HepG2 (cell line): ENCODE data around the gene CDC42EP1. TPM values are rescaled to one million over a fixed set of nuclear protein-coding genes. Genes with fewer than 3 reads are reported as not detected.

Source experiments
- ATAC-seq: fragments of 200-7000 bp; cut with Tn5 transposase; 3 replicates; pipeline ENCODE4 v1.9.1; 2020; ENCODE audit warnings: mild to moderate bottlenecking, moderate library complexity
- BruUV-seq: library from RNA; stranded (reverse); fragments of 400-500 nt; replicated peaks from 2 replicates; lab custom pipeline; 2021; lab: Mats Ljungman, UMichigan
- CTCF ChIA-PET: fragments of 300-600 bp; formaldehyde crosslinking; extraction: SDS; loops from one replicate; lab custom pipeline; 2021; ENCODE audit warnings: low total read pairs, inconsistent platforms, low intra/inter-chr PET ratio; lab: Yijun Ruan, JAX
- POLR2A ChIA-PET: fragments of 350-600 bp; sonication (Branson Sonifier 250); formaldehyde crosslinking; loops from one replicate; lab custom pipeline; 2020; ENCODE audit warnings: antibody characterized with exemption, inconsistent platforms; lab: Yijun Ruan, JAX
- DNase-seq: peaks from one replicate; pipeline ENCODE4 v3.0.0-alpha.2; 2015; ENCODE audit warnings: low spot score
- FAIRE-seq: peaks from 3 replicates; lab custom pipeline; 2011; peaks lifted over from hg19 to GRCh38; lab: Jason Lieb, UNC
- H2AFZ ChIP-seq: one replicate; pipeline ENCODE4 v1.6.1; 2011; ENCODE audit warnings: low read length, inconsistent platforms
- H3K27ac ChIP-seq: fragments of 300-600 bp; 3 replicates; pipeline ENCODE4 v1.8.0; 2011; ENCODE audit warnings: mixed run types, mild to moderate bottlenecking, mixed read lengths, low read length, inconsistent platforms; ENCODE audit not compliant: insufficient read depth; ENCODE audit errors: extremely low read length
- H3K27me3 ChIP-seq, 2 experiments: fragments of 200-600 bp in 1 of 2; 2 replicates in 1 of 2; 3 replicates in 1 of 2; pipeline versions ENCODE4 v1.6.0 to v1.8.0; 2011; ENCODE audit warnings: low read length in 2 of 2, mild to moderate bottlenecking in 2 of 2, moderate library complexity in 2 of 2, inconsistent platforms in 1 of 2; ENCODE audit not compliant: insufficient read depth in 2 of 2, control insufficient read depth in 1 of 2
- H3K36me3 ChIP-seq, 2 experiments: fragments of 200-600 bp in 1 of 2; replicated peaks in 1 of 2; 2 replicates in 1 of 2; 3 replicates in 1 of 2; pipeline versions ENCODE4 v1.5.1 to v1.8.0; 2011; ENCODE audit warnings: low read length in 2 of 2, inconsistent platforms in 1 of 2; ENCODE audit not compliant: insufficient read depth in 2 of 2, control insufficient read depth in 1 of 2
- H3K4me1 ChIP-seq: 2 replicates; pipeline ENCODE4 v1.5.1; 2012; ENCODE audit warnings: low read length, inconsistent platforms; ENCODE audit not compliant: insufficient read depth
- H3K4me2 ChIP-seq: 2 replicates; pipeline ENCODE4 v1.6.0; 2011; ENCODE audit warnings: low read depth, low read length, inconsistent platforms
- H3K4me3 ChIP-seq, 3 experiments: fragments of 200-600 bp in 1 of 3; sonication (generic), shearing (Covaris generic) in 1 of 3; replicated peaks in 1 of 3; 2 replicates each; pipeline ENCODE4 v1.5.1; 2011 to 2016; ENCODE audit warnings: low read length in 3 of 3, inconsistent platforms in 2 of 3, low read depth in 2 of 3, mild to moderate bottlenecking in 2 of 3, control low read depth in 1 of 3, mixed read lengths in 1 of 3; ENCODE audit not compliant: insufficient read depth in 1 of 3
- H3K79me2 ChIP-seq: one replicate; pipeline ENCODE4 v1.6.1; 2011; ENCODE audit warnings: low read length, inconsistent platforms; ENCODE audit not compliant: insufficient read depth
- H3K9ac ChIP-seq: 2 replicates; pipeline ENCODE4 v1.6.0; 2011; ENCODE audit warnings: mild to moderate bottlenecking, low read depth, low read length, inconsistent platforms; ENCODE audit not compliant: insufficient read depth
- H3K9me3 ChIP-seq: 2 replicates; pipeline ENCODE4 v1.5.1; 2012; ENCODE audit warnings: mild to moderate bottlenecking, low read length
- H4K20me1 ChIP-seq: 2 replicates; pipeline ENCODE4 v1.6.0; 2011; ENCODE audit warnings: inconsistent platforms, mild to moderate bottlenecking, low read length, moderate library complexity; ENCODE audit not compliant: insufficient read depth
- BORCS8-MEF2B ChIP-seq: sonication (generic); formaldehyde crosslinking; IDR thresholded peaks from 2 replicates; pipeline ENCODE4 v1.8.0; 2022; ENCODE audit warnings: mild to moderate bottlenecking, missing genetic modification reagents
- EEA1 ChIP-seq: sonication (generic); formaldehyde crosslinking; IDR thresholded peaks from 2 replicates; pipeline ENCODE4 v1.5.1; 2020; ENCODE audit warnings: mild to moderate bottlenecking, missing genetic modification reagents, borderline replicate concordance
- GTF2F1 ChIP-seq: fragments of 150-350 bp; IDR thresholded peaks from 2 replicates; pipeline ENCODE4 v1.6.1; 2014; ENCODE audit warnings: low read length
- HES4 ChIP-seq: sonication (generic); formaldehyde crosslinking; IDR thresholded peaks from 2 replicates; pipeline ENCODE4 v1.9.0; 2021; ENCODE audit warnings: mild to moderate bottlenecking, missing genetic modification reagents, borderline replicate concordance
- NFAT5 ChIP-seq: sonication (generic); formaldehyde crosslinking; IDR thresholded peaks from 2 replicates; pipeline ENCODE4 v1.4.0; 2020; ENCODE audit warnings: missing genetic modification reagents
- NR2F6 ChIP-seq, 2 experiments: IDR thresholded peaks; 2 replicates each; pipeline ENCODE4 v1.6.1; 2016; ENCODE audit warnings: antibody characterized with exemption in 1 of 2, mild to moderate bottlenecking in 1 of 2
- RBFOX2 ChIP-seq: fragments of 200-400 bp; formaldehyde crosslinking; IDR thresholded peaks from 2 replicates; pipeline ENCODE4 v1.6.1; 2017; ENCODE audit warnings: low read depth, mild to moderate bottlenecking, low read length
- RBM22 ChIP-seq: fragments of 200-400 bp; formaldehyde crosslinking; optimal IDR thresholded peaks from 2 replicates; pipeline ENCODE3; 2017; ENCODE audit warnings: mild to moderate bottlenecking, low read length, moderate library complexity
- REXO4 ChIP-seq: sonication (generic); formaldehyde crosslinking; IDR thresholded peaks from 2 replicates; pipeline ENCODE4 v1.8.0; 2022; ENCODE audit warnings: missing genetic modification reagents, mild to moderate bottlenecking, borderline replicate concordance
- RXRA ChIP-seq: sonication (generic); formaldehyde crosslinking; IDR thresholded peaks from 2 replicates; pipeline ENCODE4 v1.5.1; 2020; ENCODE audit warnings: missing genetic modification reagents
- TAF15 ChIP-seq: fragments of 200-400 bp; formaldehyde crosslinking; IDR thresholded peaks from one replicate; pipeline ENCODE4 v1.6.1; 2018; ENCODE audit warnings: mild to moderate bottlenecking, low read depth, low read length; ENCODE audit not compliant: poor library complexity, severe bottlenecking
- TEAD3 ChIP-seq: optimal IDR thresholded peaks from 2 replicates; pipeline ENCODE3; 2016; ENCODE audit warnings: borderline replicate concordance
- ZFP90 ChIP-seq: sonication (generic); formaldehyde crosslinking; IDR thresholded peaks from 2 replicates; pipeline ENCODE4 v1.8.0; 2022; ENCODE audit warnings: missing genetic modification reagents, mild to moderate bottlenecking, inconsistent platforms, borderline replicate concordance
- ZNF225 ChIP-seq: sonication (generic); formaldehyde crosslinking; IDR thresholded peaks from 2 replicates; pipeline ENCODE4 v1.4.0; 2020; ENCODE audit warnings: mild to moderate bottlenecking, missing genetic modification reagents
- ZNF513 ChIP-seq: sonication (generic); formaldehyde crosslinking; conservative IDR thresholded peaks from 2 replicates; pipeline ENCODE4 v1.5.0; 2020; ENCODE audit warnings: missing genetic modification reagents
- ZNF546 ChIP-seq: sonication (generic); formaldehyde crosslinking; conservative IDR thresholded peaks from 2 replicates; pipeline ENCODE4 v1.8.1; 2023; ENCODE audit warnings: mild to moderate bottlenecking, missing genetic modification reagents
- ZNF674 ChIP-seq: sonication (generic); formaldehyde crosslinking; IDR thresholded peaks from 2 replicates; pipeline ENCODE4 v1.5.0; 2020; ENCODE audit warnings: low read depth, mild to moderate bottlenecking, missing genetic modification reagents
- ZSCAN25 ChIP-seq: sonication (generic); formaldehyde crosslinking; IDR thresholded peaks from 2 replicates; pipeline ENCODE4 v1.8.0; 2022; ENCODE audit warnings: mild to moderate bottlenecking, missing genetic modification reagents
- WGBS: methylation state at CpG from one replicate; pipeline ENCODE4 v1.1.6; 2017; ENCODE audit warnings: low lambda C conversion rate; 5-methylcytosine and 5-hydroxymethylcytosine counted together
- in situ Hi-C: cut with HindIII; loops from 2 replicates; pipeline ENCODE4 v1.10.0; 2017; ENCODE audit warnings: low pct_unique_long_range_greater_than_20kb; ENCODE audit not compliant: extremely low pct_ligation_motif_present
- intact Hi-C: fragments of 100-400 bp; cut with micrococcal nuclease; formaldehyde crosslinking; loops from one replicate; pipeline ENCODE4 v1.10.0; 2022; ENCODE audit not compliant: unreplicated experiment
- polyA plus RNA-seq, 8 experiments: library from polyadenylated mRNA; depleted of rRNA in 3 of 8; stranded (reverse) in 7 of 8; unstranded in 1 of 8; fragments of >200 nt; fragmentation: Illumina TruSeq in 4 of 8; extraction: Trizol in 4 of 8; gene quantifications; 2 replicates each; pipeline versions ENCODE4 v1.2.1 to v1.2.3, GENCODE V29; 2011 to 2016; ENCODE audit warnings: low read depth in 4 of 8, missing spikeins in 1 of 8, mixed read lengths in 1 of 8; ENCODE audit not compliant: insufficient read depth in 1 of 8
- total RNA-seq, 5 experiments: library from RNA; depleted of rRNA; stranded (reverse); fragments of >200 nt; fragmentation: Illumina TruSeq; extraction: Trizol; gene quantifications; 2 replicates each; pipeline ENCODE4 v1.2.3, GENCODE V29; 2016; ENCODE audit warnings: low read depth in 1 of 5

CDC42EP1 gene
- total and polyA plus RNA-seq, 2 of the 13 experiments (the other 11 are each of a cell fraction or from before 2014, with no cell fraction given): 17.1 to 29.5 TPM

- ChIA-PET CTCF (interaction anchor here (1.0 to 5.4 kb wide), 3 partner anchors 21 to 29 kb away, joined by 3 to 66 read pairs (median 4); no protein-coding TSS in a partner anchor), POLR2A (interaction anchor here (1.0 to 17.5 kb wide), 16 partner anchors 9 to 536 kb away, joined by 3 to 976 read pairs (median 7); partner anchors contain the start of genes CDC42EP1, GGA1, LGALS2 and PDXP)
- Histone ChIP-seq H2AFZ (no peak overlapping the region), H3K9ac (peak overlapping the region; percentile 37; the same call in 1 of the 2 replicates), H4K20me1 (peaks cover 40% of the 10 kb centered on the region), H3K27ac (peak overlapping the region; percentile 67), H3K79me2 (peaks cover 29% of the 10 kb centered on the region), H3K4me3 (peak overlapping the region in 1 of 3 experiments; percentile 19; a peak in 1 of 6 replicates), H3K4me2 (peak overlapping the region; percentile 73), H3K4me1 (peaks cover 77% of the 10 kb centered on the region), H3K9me3 (no peaks in the 10 kb centered on the region), H3K36me3 (peaks cover 12 to 31% of the 10 kb centered on the region in 2 experiments), H3K27me3 (no peaks in the 10 kb centered on the region)
- ATAC-seq: no peak; the same call in 2 of the 3 replicates
- TSS peak; percentile 57 for BruUV-seq
- in situ Hi-C loops: no loop called here
- FAIRE-seq: no peak
- intact Hi-C loops: loop anchor here (1.0 kb wide), 1 partner anchor 24 kb away; no protein-coding TSS in a partner anchor
- 70% methylated on average over 8 of the region's 14 CpGs for WGBS
- no peak for DNase-seq
- 0 out of 2 replicates have a peak, but pooled peaks have one; percentile 3 for TF ChIP-seq RXRA (CRISPR knock-in tag)
- no peak for TF ChIP-seq REXO4 (CRISPR knock-in tag)
- TF ChIP-seq ZNF225 (CRISPR knock-in tag): peak; percentile 31; the same call in 1 of the 2 replicates
- 0 out of 2 replicates have a peak, but pooled peaks have one; percentile 2 for TF ChIP-seq ZNF546
- TF ChIP-seq ZNF674: no peak
- TF ChIP-seq ZFP90 (CRISPR knock-in tag): peak; percentile 16; the same call in 1 of the 2 replicates
- peak; percentile 59 for TF ChIP-seq TAF15
- peak; percentile 47 for TF ChIP-seq RBM22
- no peak for TF ChIP-seq ZSCAN25 (CRISPR knock-in tag)
- no peak for TF ChIP-seq NR2F6 (IDR thresholded peaks at IDR 0.05)
- 0 out of 2 replicates have a peak, but pooled peaks have one; percentile 2 for TF ChIP-seq NR2F6 (CRISPR knock-in tag; IDR thresholded peaks at IDR 0.05)
- 0 out of 2 replicates have a peak, but pooled peaks have one; percentile 0 for TF ChIP-seq NFAT5
- peak; percentile 33; the same call in 1 of the 2 replicates for TF ChIP-seq HES4
- TF ChIP-seq EEA1 (CRISPR knock-in tag): no peak
- TF ChIP-seq TEAD3 (CRISPR knock-in tag): peak; percentile 5
- TF ChIP-seq ZNF513 (CRISPR knock-in tag): no peak
- TF ChIP-seq GTF2F1: no peak
- TF ChIP-seq RBFOX2: peak; percentile 93
- no peak for TF ChIP-seq BORCS8-MEF2B (CRISPR knock-in tag)
Observed at GRCh38 chr22:37568448-37569008, 8.2 kb downstream of the CDC42EP1 start.
